IPS-18c (cell line): ENCODE measurements around the gene MDH1B.
A peak's percentile ranks its signal among the peaks of the same experiment; 100 is the strongest.
"Not testable (repeated sequence)": the region's sequence is repeated elsewhere in the genome, so short reads cannot be mapped to it uniquely, and the experiment has no call there.

Source experiments
- H3K4me3 ChIP-seq: 2 replicates; pipeline ENCODE4 v1.7.0; 2013; ENCODE audit warnings: low read depth, mild to moderate bottlenecking, low read length, moderate library complexity; ENCODE audit not compliant: insufficient read depth
- H3K9me3 ChIP-seq: one replicate; pipeline ENCODE4 v1.6.1; 2013; ENCODE audit warnings: mild to moderate bottlenecking, low read length, moderate library complexity; ENCODE audit not compliant: control insufficient read depth, insufficient read depth

MDH1B gene

DNA sequence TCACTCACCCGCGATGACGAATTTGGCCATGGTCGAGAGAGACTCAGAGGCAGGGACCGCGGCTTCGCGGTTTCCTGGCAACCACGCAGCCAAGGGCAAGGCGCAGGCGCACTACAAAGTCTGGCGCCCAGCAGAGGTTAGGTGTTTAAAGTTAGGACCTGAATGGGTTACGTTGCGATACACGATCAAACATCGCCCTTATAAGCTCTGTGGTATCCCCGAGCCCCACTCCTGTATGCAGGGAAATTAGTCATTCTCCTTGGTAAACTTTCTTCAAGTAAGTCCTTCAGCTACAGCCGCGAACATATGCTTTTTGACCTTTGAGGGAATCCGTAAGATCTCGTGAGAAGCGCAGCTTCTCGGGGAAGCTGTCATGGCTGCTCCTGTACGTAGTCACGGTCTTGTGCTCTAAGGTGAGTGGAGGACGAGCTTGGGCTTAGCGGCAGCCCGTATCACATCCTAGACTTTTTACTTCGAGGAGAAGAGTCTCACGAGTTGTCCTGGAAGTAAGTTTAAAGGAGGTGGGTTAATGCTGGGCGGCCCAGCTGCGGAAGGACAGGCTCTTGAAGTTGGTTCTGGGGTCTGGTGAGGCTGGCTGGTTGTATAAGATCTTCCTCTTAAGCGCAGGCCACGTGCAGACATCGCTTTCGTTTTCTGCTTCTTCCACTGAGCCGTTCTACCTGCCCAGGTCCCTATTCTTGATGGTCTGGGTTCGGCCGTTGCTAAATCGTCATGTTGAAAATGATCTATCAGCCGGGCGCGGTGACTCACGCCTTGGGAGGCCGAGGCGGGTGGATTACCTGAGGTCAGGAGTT is at the start of gene MDH1B, which contains the start of gene FASTKD2:
Gene MDH1B, minus strand, starts transcription at position 87 of the 815 bp plus-strand sequence. Its CDS starts 57 bp downstream, at position 30.
Gene FASTKD2, plus strand, starts transcription at position 365 of the 815 bp plus-strand sequence. CDS start 1,088 bp downstream, outside the sequence.
- Histone ChIP-seq H3K9me3 (no peaks in the 10 kb centered on the region), H3K4me3 (peak within 1 kb of the TSS; percentile 71)

DNA sequence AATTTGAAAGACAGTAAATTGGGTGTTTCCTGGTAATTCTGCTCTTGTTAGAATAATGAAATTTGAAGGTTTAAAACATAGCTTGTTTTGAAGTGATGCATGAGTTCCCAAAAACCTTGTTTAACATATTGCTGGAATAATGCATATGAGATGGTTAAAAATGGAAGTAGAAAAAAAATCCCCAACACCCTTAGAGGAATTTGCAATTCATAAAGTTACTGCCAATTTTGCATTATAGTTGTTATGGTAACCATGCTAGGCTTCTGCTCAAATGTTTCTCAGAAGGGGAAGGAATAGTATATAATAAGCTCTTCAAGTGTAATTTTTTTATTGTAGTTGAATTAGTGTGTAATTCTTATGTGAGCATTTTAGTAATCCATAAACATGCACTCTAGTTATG is 49.4 kb upstream of the MDH1B start:
- Histone ChIP-seq H3K4me3 (no peak overlapping the region), H3K9me3 (no peaks in the 10 kb centered on the region)

DNA sequence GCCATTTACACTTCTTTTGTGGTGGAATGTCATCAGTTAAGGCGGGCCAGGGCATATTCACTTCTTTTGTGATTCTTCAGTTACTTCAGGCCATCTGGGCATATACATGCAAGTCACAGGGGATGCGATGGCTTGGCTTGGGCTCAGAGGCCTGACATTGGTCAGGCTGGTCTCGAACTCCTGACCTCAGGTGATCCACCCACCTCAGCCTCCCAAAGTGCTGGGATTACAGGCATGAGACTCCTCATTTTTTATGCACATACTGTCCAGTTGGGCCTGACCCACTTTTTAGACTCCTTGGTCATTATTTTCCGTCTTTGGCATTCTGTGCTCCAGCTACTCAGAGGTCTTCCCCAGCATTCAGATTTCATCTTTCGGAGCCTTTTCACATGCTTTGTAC is 47.3 kb upstream of the MDH1B start:
- H3K4me3 ChIP-seq, H3K9me3 ChIP-seq: not testable (repeated sequence)

DNA sequence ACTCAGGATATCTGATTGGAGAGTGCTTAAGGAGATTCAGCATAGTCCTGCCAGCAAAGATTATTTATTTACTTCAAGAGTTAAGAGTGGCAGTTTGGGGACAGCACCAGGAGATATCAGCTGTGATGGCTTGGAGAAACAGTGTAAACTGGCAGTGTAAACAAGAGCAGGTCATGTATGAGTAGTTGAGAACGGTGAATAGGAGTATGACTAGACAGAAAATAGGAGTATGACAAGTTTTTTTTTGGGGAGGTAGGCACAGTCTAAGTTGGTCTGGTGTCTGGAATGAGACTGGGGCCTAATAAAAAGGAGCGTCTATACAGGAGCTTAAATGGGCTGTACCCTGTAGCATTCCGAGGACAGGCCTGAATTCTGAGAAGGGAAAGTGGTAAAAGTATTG is 42.5 kb upstream of the MDH1B start:
- H3K4me3 ChIP-seq, H3K9me3 ChIP-seq: not testable (repeated sequence)

DNA sequence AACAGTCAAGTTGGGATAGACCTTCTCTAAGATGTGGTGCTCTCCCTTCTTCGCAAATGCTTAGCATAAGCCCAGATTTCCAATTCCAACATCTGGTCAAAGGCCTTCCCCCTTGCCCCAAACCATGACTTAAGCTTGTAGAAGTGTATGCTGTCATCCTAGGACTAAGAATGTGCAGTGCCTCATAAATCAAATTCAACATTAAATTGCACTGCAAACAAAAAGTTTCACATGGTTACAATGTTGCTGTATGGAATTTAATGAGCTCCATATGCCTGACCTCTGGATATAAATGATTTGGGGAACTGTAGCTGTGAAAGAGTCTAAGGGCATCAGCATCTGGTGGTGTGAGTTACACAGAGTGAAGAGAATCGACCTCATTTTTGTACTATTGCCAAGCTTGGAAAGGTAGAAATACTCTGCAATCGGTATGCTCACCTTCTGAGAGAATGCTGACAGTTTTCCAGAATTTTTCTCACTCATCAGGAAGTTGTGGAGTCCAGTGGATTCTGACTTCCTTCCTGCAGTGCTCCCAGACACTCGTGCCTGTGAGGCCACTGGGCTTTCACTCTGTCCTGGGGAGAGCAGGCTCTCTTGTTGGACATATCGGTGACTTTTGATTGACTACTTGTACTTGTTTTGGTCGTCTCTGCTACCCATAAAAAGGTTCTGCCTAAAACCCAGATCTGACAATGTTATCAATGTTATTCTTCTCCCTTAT is 40.9 kb upstream of the MDH1B start:
- no peak overlapping the region for H3K4me3 ChIP-seq
- H3K9me3 ChIP-seq, result no peaks in the 10 kb centered on the region

DNA sequence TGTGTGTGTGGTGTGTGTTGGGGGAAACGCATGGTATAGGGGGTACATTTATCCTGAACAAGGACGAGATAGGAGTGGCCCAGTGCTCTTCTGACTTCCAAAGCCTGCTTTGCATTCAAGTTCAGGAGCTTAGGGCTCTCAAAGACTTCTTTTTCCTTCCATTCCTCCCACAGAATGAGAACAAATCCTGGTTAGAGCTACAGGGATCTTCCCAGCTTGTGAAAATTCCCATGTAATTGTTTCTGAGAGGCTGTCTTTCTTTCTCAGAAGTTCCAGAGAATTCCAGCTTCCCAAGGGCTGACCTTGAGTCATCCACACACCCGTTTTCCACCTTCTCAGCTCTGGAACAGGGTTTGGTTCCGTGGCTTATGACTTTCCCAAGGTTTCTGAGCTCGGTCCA is 39.2 kb upstream of the MDH1B start:
- no peaks in the 10 kb centered on the region for H3K9me3 ChIP-seq

DNA sequence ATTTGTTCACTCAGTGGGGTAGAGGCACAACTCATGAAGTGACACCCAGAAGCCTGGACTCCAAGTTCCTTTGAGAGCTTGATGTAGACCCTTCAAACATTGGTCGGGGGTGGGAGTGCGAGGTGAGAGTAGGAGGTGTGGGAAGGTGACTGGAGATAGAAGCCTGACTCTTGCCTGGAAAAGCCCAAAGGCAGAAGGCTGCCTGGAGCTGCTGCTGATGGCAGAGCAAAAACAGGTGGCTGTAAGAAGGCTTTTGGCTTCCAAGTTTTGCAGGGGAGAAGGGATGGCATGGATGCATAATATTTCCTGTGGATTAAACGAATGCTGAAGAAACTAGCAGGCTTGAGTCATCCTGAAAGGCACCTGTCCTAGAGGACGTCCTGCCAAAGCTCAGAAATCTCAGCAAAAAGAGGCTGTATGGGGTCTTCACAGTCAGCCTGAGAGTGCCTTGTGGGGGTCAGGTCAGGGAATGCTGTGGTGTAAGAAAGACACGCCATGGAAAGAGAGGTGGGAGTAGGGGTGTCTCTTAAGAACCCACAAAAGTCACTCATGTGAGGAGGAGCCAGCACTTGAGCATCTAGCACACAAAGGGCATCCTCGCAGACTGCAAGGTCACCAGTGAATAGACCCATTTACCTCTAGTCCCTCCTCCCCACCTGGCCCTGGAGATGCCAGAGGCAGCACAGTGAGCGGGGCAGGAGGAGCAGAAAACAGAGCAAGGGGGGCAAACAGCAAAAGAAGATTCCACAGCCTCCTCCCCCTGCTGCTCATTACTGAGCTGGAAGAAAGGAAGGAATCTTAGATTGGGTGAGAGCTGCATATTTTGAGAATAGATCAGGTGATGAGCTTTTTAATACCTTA is 37.8 kb upstream of the MDH1B start:
- Histone ChIP-seq H3K4me3 (no peak overlapping the region; the same call in 1 of the 2 replicates), H3K9me3 (no peaks in the 10 kb centered on the region)

More for the DNA sequence above, 39.2 kb upstream of the MDH1B start:
- H3K4me3 ChIP-seq, result no peak overlapping the region

DNA sequence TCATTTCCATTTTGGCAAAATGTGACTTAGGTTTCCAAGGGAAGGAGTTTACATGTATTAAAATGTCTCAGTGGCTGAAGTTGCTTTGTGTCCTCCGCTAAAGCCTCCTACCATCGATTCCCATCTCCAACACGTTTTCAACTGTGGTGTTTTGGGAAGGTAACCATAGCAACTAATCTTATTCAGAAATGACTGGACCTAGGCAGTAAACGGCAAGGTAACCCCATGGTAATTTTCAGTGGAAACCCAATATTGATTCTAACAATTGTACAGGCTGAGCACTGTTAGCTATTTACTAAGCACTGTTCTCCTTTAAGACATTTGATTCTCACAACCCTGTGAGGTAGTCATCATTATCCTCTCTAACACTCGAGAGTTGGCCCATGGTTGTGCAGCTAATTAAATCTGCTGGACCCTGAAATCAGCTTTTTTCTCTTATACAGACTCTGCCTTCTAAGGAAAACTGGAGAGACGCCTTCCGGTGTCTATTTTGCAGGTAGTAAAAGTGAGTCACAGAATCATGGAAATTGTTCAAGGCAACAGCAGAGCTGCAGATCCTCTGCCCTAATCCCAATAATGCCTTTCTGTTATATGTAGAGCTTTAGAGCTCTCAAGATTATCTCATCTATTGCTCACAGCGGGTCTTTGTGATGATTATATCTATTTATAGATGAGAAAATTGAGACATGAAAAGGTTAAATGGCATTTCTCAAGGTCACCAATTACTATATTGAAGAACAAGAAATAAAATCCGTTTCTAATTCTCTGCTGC is 36.5 kb upstream of the MDH1B start:
- Histone ChIP-seq H3K4me3 (no peak overlapping the region), H3K9me3 (no peaks in the 10 kb centered on the region)

DNA sequence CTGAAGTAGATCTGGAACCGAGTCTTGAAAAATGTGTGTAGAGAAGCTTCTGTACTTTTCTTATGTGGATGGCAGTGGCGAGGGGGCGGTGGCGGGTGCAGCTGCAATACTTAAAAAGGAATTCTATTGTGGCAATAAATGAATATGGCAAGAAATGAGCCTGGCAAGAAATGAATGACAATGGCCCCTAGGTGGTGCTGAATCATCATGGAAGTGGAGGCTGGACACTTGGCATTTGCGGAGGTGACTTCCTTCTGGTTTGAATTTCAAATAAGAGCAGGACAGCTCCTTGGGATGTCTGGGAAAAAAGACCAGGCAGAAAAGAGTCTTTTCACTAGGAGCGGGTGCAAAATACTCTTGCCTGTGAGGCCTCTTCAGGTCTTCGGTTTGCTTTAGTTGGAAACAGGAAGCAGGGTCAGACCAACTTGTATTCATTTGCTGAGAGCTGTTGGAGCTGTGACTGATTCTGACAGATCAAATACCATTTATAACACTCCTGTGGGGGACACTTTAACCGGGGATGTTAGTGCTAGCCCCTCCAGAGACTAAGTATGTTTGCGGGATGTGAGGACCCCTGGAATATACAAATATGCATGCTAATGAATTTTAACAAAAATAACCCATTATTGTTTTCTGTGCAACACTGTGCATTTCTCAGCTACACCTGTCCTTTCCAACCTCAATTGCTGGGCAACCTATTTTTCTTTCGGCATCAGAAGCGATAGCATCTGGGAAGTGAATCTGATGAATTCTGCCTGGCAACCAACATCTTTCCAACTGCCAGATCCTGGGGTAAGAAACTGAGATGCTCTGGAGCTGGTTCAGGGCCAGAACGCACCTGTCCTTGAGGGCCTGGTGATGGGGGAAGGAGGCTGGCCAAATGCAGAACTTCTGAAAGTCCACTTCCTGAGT is 35.6 kb upstream of the MDH1B start:
- no peak overlapping the region for H3K4me3 ChIP-seq
- H3K9me3 ChIP-seq, result no peaks in the 10 kb centered on the region

DNA sequence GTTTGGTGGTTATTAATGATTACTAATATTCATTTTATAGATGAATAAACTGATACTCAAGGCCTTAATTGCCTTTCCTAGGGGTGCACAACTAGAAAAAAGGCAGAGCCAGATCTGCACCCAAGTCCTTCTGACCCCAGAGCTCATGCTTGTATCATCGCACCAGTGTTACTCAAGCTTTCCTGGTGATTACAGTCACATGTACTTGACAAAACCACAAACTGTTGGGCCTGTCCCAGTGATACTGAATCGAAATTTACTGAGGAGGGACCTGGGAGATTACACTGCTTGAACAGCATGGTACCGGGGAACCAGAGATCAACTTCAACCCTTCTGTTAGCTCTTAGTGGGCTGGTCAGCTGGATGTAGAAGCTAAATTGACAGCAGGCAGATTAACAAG is 34.0 kb upstream of the MDH1B start:
- no peak overlapping the region for H3K4me3 ChIP-seq
- no peaks in the 10 kb centered on the region for H3K9me3 ChIP-seq

DNA sequence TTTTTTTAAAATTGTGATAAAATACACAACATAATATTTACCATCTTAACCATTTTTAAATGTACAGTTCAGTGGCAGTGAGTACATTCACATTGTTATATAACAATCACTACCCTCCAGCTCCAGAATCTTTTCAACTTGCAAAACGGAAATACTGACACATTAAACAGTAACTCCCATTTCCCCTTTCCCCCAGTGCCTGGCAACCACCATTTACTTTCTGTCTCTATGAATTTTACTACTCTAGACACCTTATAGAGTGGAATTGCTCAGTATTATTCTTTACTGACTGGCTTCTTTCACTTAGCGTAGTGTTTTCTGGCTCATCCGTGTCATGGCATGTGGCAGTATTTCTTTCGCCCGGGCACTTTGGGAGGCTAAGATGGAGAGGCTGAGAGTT is 32.9 kb upstream of the MDH1B start:
- no peak overlapping the region for H3K4me3 ChIP-seq

DNA sequence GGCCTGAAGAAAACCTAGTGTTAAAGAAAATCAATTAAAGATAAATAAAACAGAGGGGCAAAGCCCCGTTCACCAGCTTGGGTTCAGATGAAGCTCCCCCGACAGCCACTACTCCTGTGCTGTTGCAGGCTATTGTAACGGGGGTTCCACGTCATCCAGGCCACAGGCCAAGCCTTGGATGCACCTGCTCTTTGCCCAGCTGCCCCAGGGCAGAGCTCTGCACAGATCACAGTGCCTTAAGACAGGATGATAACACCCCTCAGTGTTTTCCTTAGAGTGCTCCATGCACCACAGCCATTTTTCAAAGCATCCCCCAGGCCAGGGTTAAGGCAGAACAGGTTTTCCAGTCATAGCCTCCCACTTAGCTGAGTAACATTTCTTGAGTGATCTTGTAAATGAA is 32.2 kb upstream of the MDH1B start:
- Histone ChIP-seq H3K4me3 (no peak overlapping the region), H3K9me3 (no peaks in the 10 kb centered on the region)

More for the DNA sequence above, 32.9 kb upstream of the MDH1B start:
- H3K9me3 ChIP-seq, result no peaks in the 10 kb centered on the region

DNA sequence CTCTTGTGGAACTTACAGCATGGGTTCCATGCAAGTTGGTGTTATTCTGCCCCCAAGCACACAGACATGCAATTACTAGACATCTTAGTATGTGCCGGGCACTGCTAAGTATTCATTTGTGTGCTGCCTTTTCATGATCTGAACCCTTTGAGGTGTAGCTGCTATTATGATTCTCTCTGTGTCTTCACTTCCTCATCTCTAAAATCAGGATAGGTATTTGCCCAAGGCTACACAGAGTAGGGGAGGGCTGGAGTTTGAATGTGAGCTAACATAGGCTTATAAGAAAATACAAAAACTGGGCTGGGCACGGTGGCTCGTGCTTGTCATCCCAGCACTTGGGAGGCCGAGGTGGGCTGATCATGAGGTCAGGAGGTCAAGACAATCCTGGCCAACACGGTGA is 27.5 kb upstream of the MDH1B start:
- H3K9me3 ChIP-seq, result no peaks in the 10 kb centered on the region
- H3K4me3 ChIP-seq, result no peak overlapping the region

DNA sequence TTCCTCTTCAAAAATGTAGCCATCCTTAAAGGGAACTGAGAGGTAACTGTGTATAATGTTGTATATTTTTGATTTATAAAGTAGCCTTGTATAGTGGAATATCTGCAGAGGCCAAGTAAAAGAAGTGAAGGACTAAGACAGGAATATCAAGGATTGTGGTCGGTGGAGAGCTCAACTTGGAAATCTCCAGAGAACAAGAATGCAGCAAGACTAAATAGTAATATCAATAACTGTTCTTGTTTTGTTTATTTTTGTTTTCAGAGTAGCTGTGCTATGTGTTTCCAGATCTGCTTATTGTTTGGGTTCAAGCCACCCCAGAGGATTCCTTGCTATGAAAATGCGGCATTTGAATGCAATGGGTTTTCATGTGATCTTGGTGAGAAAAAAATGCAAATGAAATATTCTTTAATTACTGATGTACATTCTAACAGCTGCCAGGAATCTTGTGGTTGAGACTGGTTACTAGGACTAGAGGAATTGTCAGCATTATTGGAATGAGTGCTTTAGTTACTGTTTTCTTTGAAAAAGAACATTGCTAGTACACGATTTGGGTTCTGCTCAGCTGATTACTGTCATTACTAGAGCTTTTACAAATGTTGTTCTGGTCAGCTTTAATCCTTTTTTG is 25.3 kb upstream of the MDH1B start:
- no peak overlapping the region for H3K4me3 ChIP-seq
- no peaks in the 10 kb centered on the region for H3K9me3 ChIP-seq

DNA sequence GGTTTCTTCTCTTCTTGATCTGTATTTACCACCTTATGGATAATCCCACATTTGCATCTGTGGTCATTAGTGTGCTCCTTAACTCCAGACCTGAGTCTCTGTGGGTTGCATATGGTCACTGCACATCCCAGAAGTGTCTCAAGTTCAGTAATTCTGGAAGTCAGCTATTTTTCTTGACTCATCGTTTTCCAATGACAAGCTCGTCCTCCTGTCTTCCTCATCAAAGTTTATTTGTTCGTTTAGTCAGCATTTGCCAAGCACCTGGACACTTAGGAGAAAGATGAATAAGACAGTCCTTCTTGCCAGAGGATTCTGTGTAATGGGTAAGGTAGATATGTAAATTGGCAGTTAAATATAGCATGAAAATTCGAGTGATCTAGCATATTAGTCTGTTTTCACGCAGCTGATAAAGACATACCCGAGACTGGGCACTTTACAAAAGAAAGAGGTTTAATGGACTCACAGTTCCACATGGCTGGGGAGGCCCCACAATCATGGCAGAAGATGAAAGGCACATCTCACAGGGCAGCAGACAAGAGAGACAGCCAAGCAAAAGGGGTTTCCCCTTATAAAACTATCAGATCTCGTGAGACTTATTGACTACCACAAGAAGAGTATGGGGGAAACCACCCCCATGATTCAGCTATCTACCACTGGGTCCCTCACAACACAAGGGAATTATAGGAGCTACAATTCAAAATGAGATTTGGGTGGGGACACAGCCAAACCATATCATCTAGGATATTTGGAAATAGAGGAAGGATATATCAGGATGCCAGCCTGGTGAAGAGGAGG is 19.6 kb upstream of the MDH1B start:
- H3K9me3 ChIP-seq, result no peaks in the 10 kb centered on the region
- no peak overlapping the region for H3K4me3 ChIP-seq
